NCI-H345 treated with DMSO at 0.1 percent for 48 hours (cell line): ENCODE data around the gene PRAMEF6.
"Not testable (repeated sequence)": the region's sequence is repeated elsewhere in the genome, so short reads cannot be mapped to it uniquely, and the experiment has no call there.

ENCODE experiments used
- DNase-seq: peaks from one replicate; lab custom pipeline; 2025; ENCODE audit not compliant: unreplicated experiment; lab: John Stamatoyannopoulos, UW

PRAMEF6 gene

DNA sequence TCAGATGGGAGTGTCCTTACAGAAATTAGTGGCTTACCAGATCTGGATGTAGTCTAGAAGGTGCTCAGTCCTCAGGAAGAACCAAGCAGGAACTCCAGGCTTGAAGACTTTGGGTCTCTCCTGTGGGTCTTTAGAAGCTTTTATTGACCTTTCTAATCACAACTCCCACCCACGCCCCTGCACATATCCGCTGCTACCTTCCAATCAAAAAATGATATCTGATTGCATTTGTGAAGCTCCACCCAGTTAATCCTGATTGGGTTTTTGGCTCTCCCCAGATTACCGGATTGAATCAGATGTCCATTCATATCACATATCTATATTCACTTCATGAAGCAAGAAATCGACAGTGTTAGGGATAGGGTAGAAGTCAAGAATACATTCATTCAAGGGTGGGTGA lies at the start of gene PRAMEF6:
Gene PRAMEF6 (minus strand): TSS at position 101 of the 400 bp plus-strand sequence. CDS start 5,062 bp downstream, outside the sequence.
- not testable (repeated sequence) for DNase-seq

DNA sequence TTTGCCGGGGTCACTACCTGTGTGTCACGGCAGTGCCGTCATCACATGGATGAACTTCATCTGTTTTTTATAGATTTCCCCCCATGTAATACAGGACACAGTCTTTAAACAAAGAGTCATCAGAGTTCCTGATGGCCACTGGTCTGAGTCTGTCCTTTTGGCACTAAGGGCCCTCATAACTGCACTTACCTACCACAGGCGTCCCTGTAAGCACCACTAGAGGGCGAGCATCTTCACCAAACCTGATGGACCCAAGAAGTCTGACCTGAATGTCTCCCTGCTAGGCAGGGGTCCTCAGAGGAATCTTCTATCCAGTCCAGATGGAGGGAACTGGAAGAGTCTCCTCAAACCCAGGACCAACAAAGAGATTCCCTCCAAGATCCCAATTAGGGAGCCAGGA lies 23.0 kb downstream of the PRAMEF6 start:
- DNase-seq = not testable (repeated sequence)

DNA sequence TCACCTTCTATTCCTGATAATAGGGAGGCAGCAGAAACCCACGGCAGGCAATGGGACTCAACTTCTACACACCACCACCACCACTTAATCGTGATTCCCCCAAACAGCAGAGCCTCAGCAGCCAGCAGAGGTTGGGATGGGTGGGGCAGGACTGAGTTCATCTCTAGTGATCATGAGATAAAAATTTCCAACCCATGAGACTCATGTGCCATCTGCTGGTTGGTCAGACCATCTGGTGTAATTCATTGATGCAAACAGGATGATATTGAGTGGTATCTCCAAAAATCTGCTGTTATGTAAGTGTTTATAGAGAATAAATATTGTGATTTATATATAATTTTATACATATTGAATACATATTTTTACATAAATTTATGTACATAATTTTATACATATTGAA lies 25.6 kb downstream of the PRAMEF6 start:
- not testable (repeated sequence) for DNase-seq

DNA sequence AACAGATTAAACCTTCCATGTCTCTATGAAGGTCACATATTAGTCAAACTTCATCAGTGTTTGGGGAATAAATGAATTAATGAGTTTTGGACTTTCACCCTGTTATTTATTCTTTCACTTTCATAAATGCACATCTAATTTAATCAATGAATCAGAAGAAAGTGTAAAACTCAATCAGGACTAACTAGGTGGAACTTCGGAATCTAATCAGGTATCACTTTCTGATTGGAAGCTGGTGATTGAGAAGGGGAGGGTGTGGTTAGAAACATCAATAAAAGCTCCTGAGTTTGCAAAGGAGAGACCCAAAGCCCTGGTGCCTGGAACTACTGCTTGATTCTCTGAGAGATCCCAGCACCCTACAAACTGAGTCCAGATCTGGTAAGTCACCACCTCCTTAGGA lies 31.1 kb downstream of the PRAMEF6 start, which contains the start of gene PRAMEF7:
Gene PRAMEF7 (plus strand): TSS at position 301 of the 400 bp plus-strand sequence. CDS start 1,083 bp downstream, outside the sequence.
- not testable (repeated sequence) for DNase-seq

DNA sequence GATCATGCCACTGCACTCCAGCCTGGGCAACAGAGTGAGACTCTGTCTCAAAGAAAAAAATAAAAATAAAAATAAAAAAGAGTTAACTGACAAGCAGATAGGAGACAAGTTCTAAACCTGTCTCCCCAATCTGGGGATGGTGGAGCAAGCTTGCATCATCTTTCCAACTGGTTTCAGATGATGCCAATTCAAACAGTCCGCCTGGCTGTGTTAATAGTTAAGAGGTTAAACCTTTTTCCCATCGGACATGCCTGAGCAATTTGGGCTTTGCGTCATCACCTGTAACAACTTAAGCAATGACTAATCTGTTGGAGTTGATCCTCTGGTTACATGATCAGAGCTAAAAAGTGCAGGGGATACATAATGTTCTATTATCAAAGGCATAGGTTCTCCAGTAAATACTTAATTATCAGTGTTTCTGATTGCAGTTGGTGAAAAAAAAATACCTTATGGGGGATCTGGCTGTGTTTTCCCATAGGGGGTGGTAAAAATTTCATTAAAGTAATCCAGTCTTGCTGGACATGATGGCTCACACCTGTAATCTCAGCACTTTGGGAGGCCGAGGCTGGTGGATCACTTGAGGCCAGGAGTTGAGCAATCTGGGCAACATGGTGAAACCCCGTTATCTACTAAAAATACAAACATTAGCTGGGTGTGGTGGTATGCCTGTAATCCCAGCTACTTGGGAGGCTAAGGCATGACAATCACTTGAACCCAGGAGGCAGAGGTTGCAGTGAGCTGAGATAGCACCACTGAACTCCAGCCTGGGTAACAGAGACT lies 43.4 kb downstream of the PRAMEF6 start:
- DNase-seq = not testable (repeated sequence)

DNA sequence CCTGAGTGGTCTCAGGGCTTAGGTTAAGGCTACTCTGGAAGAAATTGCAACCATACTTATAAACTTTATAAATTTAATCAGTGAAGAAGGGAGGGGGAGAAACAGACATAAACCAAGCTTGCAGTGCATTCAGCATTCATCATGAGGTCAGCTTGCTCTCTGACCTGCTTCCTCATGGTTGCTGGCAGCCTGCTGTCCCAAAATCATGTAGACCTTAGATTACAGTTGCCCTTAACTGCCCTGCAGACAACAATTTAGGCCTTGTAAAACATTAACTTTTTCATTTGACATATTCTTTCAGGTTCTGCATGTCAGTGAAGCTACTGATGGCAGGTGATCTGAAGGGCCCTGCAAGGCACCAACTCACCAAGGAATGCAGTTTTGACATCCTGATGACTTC lies 48.2 kb downstream of the PRAMEF6 start:
- not testable (repeated sequence) for DNase-seq

DNA sequence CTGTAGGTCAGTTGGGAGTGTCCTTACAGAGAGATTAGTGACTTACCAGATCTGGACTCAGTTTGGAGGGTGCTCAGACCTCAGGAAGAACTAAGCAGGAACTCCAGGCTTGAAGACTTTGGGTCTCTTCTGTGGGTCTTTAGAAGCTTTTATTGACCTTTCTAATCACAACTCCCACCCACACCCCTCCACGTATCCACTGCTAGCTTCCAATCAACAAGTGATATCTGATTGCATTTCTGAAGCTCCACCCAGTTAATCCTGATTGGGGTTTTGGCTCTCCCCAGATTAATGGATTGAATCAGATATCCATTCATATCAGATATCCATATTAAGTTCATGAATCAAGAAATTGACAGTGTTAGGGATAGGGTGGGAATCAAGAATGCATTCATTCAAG lies 49.2 kb downstream of the PRAMEF6 start, which contains the start of gene PRAMEF10:
Gene PRAMEF10 (minus strand): TSS at position 101 of the 400 bp plus-strand sequence. CDS start 2,423 bp downstream, outside the sequence.
- not testable (repeated sequence) for DNase-seq
